HepG2 (cell line): ENCODE results near the gene PRR30. TPM values are rescaled to one million over a fixed set of nuclear protein-coding genes. Genes with fewer than 3 reads are reported as not detected.
A peak's percentile ranks its signal among the peaks of the same experiment; 100 is the strongest.

Experiments
- AGO1 ChIP-seq: fragments of 200-400 bp; formaldehyde crosslinking; IDR thresholded peaks from 2 replicates; pipeline ENCODE4 v1.6.1; 2017; ENCODE audit warnings: mild to moderate bottlenecking, low read depth, low read length, moderate library complexity; ENCODE audit not compliant: poor library complexity, severe bottlenecking
- ATF4 ChIP-seq, 2 experiments: fragments of 450-650 bp in 1 of 2; sonication (generic) in 1 of 2; formaldehyde crosslinking; IDR thresholded peaks; 2 replicates each; pipeline versions ENCODE4 v1.5.0 to v1.8.0; 2020 to 2022; ENCODE audit warnings: mild to moderate bottlenecking in 1 of 2, missing genetic modification reagents in 1 of 2
- DNMT3B ChIP-seq: conservative IDR thresholded peaks from 2 replicates; pipeline ENCODE4 v1.6.1; 2016; ENCODE audit warnings: missing biosample characterization, control low read depth
- GABPB1 ChIP-seq: IDR thresholded peaks from 2 replicates; pipeline ENCODE4 v1.6.1; 2016; ENCODE audit warnings: mild to moderate bottlenecking, missing genetic modification reagents, moderate library complexity, missing compliant biosample characterization
- HMGXB4 ChIP-seq, 2 experiments: sonication (generic) in 1 of 2; formaldehyde crosslinking in 1 of 2; IDR thresholded peaks; 2 replicates each; pipeline versions ENCODE4 v1.4.0 to v1.6.1; 2018 to 2020; ENCODE audit warnings: missing genetic modification reagents in 2 of 2, borderline replicate concordance in 1 of 2, low read depth in 1 of 2, mild to moderate bottlenecking in 1 of 2, missing biosample characterization in 1 of 2
- MBD4 ChIP-seq: IDR thresholded peaks from 2 replicates; pipeline ENCODE4 v1.6.1; 2012; ENCODE audit warnings: low read length, inconsistent platforms, borderline replicate concordance
- MTF1 ChIP-seq: sonication (generic); formaldehyde crosslinking; IDR thresholded peaks from 2 replicates; pipeline ENCODE4 v1.5.0; 2020; ENCODE audit warnings: missing genetic modification reagents
- MTF2 ChIP-seq: sonication (generic); formaldehyde crosslinking; IDR thresholded peaks from 2 replicates; pipeline ENCODE4 v1.5.0; 2020; ENCODE audit warnings: missing genetic modification reagents, borderline replicate concordance
- RNF2 ChIP-seq: fragments of 450-650 bp; conservative IDR thresholded peaks from 2 replicates; pipeline ENCODE4 v1.6.1; 2016; ENCODE audit warnings: low read depth
- SRSF9 ChIP-seq: fragments of 200-400 bp; formaldehyde crosslinking; IDR thresholded peaks from 2 replicates; pipeline ENCODE4 v1.6.1; 2018; ENCODE audit warnings: borderline replicate concordance, mild to moderate bottlenecking, low read depth, low read length; ENCODE audit not compliant: insufficient read depth, poor library complexity, severe bottlenecking
- SYNCRIP ChIP-seq: fragments of 200-400 bp; formaldehyde crosslinking; IDR thresholded peaks from 2 replicates; pipeline ENCODE4 v1.6.1; 2018; ENCODE audit warnings: mild to moderate bottlenecking, low read depth, low read length; ENCODE audit not compliant: insufficient read depth
- ZNF160 ChIP-seq: sonication (generic); formaldehyde crosslinking; IDR thresholded peaks from 2 replicates; pipeline ENCODE4 v1.8.0; 2022; ENCODE audit warnings: mild to moderate bottlenecking, inconsistent platforms, missing genetic modification reagents
- ZNF562 ChIP-seq: sonication (generic); formaldehyde crosslinking; IDR thresholded peaks from 2 replicates; pipeline ENCODE4 v1.8.0; 2022; ENCODE audit warnings: missing genetic modification reagents, borderline replicate concordance
- ZNF616 ChIP-seq: sonication (generic); formaldehyde crosslinking; IDR thresholded peaks from 2 replicates; pipeline ENCODE4 v1.5.0; 2020; ENCODE audit warnings: low read depth, mild to moderate bottlenecking, missing genetic modification reagents
- ZNF772 ChIP-seq: sonication (generic); formaldehyde crosslinking; IDR thresholded peaks from 2 replicates; pipeline ENCODE4 v1.5.0; 2020; ENCODE audit warnings: mild to moderate bottlenecking, missing genetic modification reagents
- polyA plus RNA-seq, 8 experiments: library from polyadenylated mRNA; depleted of rRNA in 3 of 8; stranded (reverse) in 7 of 8; unstranded in 1 of 8; fragments of >200 nt; fragmentation: Illumina TruSeq in 4 of 8; extraction: Trizol in 4 of 8; gene quantifications; 2 replicates each; pipeline versions ENCODE4 v1.2.1 to v1.2.3, GENCODE V29; 2011 to 2016; ENCODE audit warnings: low read depth in 4 of 8, missing spikeins in 1 of 8, mixed read lengths in 1 of 8; ENCODE audit not compliant: insufficient read depth in 1 of 8
- total RNA-seq, 5 experiments: library from RNA; depleted of rRNA; stranded (reverse); fragments of >200 nt; fragmentation: Illumina TruSeq; extraction: Trizol; gene quantifications; 2 replicates each; pipeline ENCODE4 v1.2.3, GENCODE V29; 2016; ENCODE audit warnings: low read depth in 1 of 5
- TF ChIP-seq, protein P1 (sequence below): IDR thresholded peaks from 2 replicates; pipeline ENCODE4 v1.6.1; 2016; ENCODE audit warnings: mild to moderate bottlenecking, missing biosample characterization, missing genetic modification reagents
- TF ChIP-seq, protein P2 (sequence below): fragments of 450-650 bp; IDR thresholded peaks from 2 replicates; pipeline ENCODE4 v1.6.1; 2016
- TF ChIP-seq, protein P3 (sequence below): sonication (generic); formaldehyde crosslinking; IDR thresholded peaks from 2 replicates; pipeline ENCODE4 v1.5.1; 2020; ENCODE audit warnings: missing genetic modification reagents, mild to moderate bottlenecking, borderline replicate concordance
- TF ChIP-seq, protein P4 (sequence below): IDR thresholded peaks from 2 replicates; pipeline ENCODE4 v1.6.1; 2016; ENCODE audit warnings: low read depth, control low read depth

Gene PRR30
- total and polyA plus RNA-seq, 2 of the 13 experiments (the other 11 are each of a cell fraction or from before 2014, with no cell fraction given), result not detected

DNA sequence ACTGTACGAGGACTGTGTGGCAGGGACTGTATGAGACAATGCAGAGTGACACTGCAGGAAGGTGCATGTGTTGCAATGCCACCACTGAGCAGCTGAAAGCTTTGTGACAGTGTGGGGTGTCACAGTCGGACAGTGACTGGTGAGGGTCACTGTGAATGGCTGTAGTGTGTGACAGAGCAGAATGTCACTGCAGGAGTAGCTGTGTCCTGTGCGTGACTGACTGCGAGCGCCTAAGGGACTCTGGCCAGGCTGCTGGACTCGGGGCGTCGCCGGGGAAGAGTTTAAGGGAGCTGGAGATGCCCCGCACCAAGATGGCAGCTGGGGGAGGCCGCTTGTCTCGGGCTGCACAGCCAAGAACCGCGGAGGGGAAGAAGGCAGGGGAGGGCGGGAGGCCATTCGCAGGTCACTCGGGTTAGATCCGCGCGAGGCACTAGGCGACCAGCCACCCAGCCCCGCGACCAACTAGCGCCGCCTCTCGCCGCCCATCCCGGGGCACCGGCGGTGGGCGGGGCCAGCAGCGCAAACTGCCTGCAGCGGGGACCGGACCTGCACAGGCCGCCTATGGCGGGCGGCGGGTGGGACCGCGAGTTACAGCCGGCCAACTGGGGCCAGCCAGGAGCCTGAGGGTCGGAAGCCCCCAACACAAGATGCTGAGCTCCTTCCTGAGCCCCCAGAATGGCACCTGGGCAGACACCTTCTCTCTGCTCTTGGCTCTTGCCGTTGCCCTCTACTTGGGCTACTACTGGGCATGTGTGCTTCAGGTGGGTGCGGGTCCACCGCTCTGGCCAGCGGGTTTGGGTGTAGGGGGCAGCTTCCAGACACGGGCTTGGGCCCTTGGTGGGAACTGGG is 15.7 kb downstream of the PRR30 start, which contains the start of gene ABHD1 (continued):
- TF ChIP-seq ZNF616, result no peak
- 0 out of 4 replicates have a peak, but pooled peaks of 1 of the 2 experiments have one; percentile 19 for TF ChIP-seq ATF4 (CRISPR knock-in tag; IDR thresholded peaks at IDR 0.05)
- TF ChIP-seq, protein P1, sequence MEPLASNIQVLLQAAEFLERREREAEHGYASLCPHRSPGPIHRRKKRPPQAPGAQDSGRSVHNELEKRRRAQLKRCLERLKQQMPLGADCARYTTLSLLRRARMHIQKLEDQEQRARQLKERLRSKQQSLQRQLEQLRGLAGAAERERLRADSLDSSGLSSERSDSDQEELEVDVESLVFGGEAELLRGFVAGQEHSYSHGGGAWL (CRISPR knock-in tag), result no peak; the same call in 1 of the 2 replicates
- TF ChIP-seq DNMT3B (CRISPR knock-in tag), result no peak
- TF ChIP-seq, protein P2, sequence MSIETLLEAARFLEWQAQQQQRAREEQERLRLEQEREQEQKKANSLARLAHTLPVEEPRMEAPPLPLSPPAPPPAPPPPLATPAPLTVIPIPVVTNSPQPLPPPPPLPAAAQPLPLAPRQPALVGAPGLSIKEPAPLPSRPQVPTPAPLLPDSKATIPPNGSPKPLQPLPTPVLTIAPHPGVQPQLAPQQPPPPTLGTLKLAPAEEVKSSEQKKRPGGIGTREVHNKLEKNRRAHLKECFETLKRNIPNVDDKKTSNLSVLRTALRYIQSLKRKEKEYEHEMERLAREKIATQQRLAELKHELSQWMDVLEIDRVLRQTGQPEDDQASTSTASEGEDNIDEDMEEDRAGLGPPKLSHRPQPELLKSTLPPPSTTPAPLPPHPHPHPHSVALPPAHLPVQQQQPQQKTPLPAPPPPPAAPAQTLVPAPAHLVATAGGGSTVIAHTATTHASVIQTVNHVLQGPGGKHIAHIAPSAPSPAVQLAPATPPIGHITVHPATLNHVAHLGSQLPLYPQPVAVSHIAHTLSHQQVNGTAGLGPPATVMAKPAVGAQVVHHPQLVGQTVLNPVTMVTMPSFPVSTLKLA, result no peak
- TF ChIP-seq AGO1, result peak; percentile 57
- TF ChIP-seq MTF1 (CRISPR knock-in tag), result no peak
- no peak for TF ChIP-seq MBD4
- no peak for TF ChIP-seq ZNF562 (CRISPR knock-in tag)
- TF ChIP-seq, protein P3, sequence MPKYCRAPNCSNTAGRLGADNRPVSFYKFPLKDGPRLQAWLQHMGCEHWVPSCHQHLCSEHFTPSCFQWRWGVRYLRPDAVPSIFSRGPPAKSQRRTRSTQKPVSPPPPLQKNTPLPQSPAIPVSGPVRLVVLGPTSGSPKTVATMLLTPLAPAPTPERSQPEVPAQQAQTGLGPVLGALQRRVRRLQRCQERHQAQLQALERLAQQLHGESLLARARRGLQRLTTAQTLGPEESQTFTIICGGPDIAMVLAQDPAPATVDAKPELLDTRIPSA, result no peak
- peak in 1 of 2 experiments; percentile 87; a peak in 1 of 4 replicates for TF ChIP-seq HMGXB4 (CRISPR knock-in tag; IDR thresholded peaks at IDR 0.05; ENCODE audit: borderline replicate concordance in 1 of 2, low read depth in 1 of 2)
- TF ChIP-seq MTF2 (CRISPR knock-in tag), result no peak
- TF ChIP-seq, protein P4, sequence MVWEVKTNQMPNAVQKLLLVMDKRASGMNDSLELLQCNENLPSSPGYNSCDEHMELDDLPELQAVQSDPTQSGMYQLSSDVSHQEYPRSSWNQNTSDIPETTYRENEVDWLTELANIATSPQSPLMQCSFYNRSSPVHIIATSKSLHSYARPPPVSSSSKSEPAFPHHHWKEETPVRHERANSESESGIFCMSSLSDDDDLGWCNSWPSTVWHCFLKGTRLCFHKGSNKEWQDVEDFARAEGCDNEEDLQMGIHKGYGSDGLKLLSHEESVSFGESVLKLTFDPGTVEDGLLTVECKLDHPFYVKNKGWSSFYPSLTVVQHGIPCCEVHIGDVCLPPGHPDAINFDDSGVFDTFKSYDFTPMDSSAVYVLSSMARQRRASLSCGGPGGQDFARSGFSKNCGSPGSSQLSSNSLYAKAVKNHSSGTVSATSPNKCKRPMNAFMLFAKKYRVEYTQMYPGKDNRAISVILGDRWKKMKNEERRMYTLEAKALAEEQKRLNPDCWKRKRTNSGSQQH (CRISPR knock-in tag), result no peak
- TF ChIP-seq RNF2, result peak; percentile 49; the same call in 1 of the 2 replicates
- TF ChIP-seq SYNCRIP, result no peak
- TF ChIP-seq ZNF160, result 0 out of 2 replicates have a peak, but pooled peaks have one; percentile 24
- 0 out of 2 replicates have a peak, but pooled peaks have one; percentile 35 for TF ChIP-seq ZNF772
- no peak for TF ChIP-seq SRSF9
- peak; percentile 79 for TF ChIP-seq GABPB1 (CRISPR knock-in tag)
